Endothelial cell (in vitro differentiated cells): ENCODE data around the gene LDB2. TPM values are rescaled to one million over a fixed set of nuclear protein-coding genes. Genes with fewer than 3 reads are reported as not detected.

Experiments
- DNase-seq: peaks from one replicate; pipeline ENCODE4 v3.0.0; 2021; ENCODE audit warnings: low spot score
- H3K27ac Mint-ChIP-seq: one replicate; pipeline ENCODE4 v1.8.0; 2021; ENCODE audit warnings: mixed read lengths, inconsistent platforms; ENCODE audit not compliant: unreplicated experiment
- H3K27me3 Mint-ChIP-seq: one replicate; pipeline ENCODE4 v1.8.0; 2021; ENCODE audit warnings: mild to moderate bottlenecking, moderate library complexity, mixed read lengths, inconsistent platforms; ENCODE audit not compliant: unreplicated experiment
- H3K36me3 Mint-ChIP-seq: one replicate; pipeline ENCODE4 v1.8.0; 2021; ENCODE audit warnings: mild to moderate bottlenecking, low read depth, mixed read lengths, inconsistent platforms; ENCODE audit not compliant: unreplicated experiment
- H3K4me1 Mint-ChIP-seq: one replicate; pipeline ENCODE4 v1.8.0; 2021; ENCODE audit warnings: mild to moderate bottlenecking, mixed read lengths, inconsistent platforms; ENCODE audit not compliant: unreplicated experiment
- H3K4me3 Mint-ChIP-seq: one replicate; pipeline ENCODE4 v1.8.0; 2021; ENCODE audit warnings: mild to moderate bottlenecking, mixed read lengths, inconsistent platforms; ENCODE audit not compliant: unreplicated experiment
- H3K9me3 Mint-ChIP-seq: one replicate; pipeline ENCODE4 v1.8.0; 2021; ENCODE audit warnings: mixed read lengths, inconsistent platforms; ENCODE audit not compliant: unreplicated experiment
- total RNA-seq: library from RNA; stranded (reverse); fragmentation: NEBNext Ultra II Directional; extraction: Animal tissue kit (Norgen Biotek cat#: 25700); gene quantifications from one replicate; pipeline ENCODE4 v1.2.1, GENCODE V29; 2021; ENCODE audit not compliant: unreplicated experiment
- TF ChIP-seq, protein P1 (sequence below): fragments of 200-600 bp; sonication (generic); IDR thresholded peaks from one replicate; pipeline ENCODE4 v1.5.0; 2021; ENCODE audit warnings: antibody characterized with exemption; ENCODE audit not compliant: unreplicated experiment

Gene LDB2
- total RNA-seq, 1 donor from 2014 or later: 268 TPM

DNA sequence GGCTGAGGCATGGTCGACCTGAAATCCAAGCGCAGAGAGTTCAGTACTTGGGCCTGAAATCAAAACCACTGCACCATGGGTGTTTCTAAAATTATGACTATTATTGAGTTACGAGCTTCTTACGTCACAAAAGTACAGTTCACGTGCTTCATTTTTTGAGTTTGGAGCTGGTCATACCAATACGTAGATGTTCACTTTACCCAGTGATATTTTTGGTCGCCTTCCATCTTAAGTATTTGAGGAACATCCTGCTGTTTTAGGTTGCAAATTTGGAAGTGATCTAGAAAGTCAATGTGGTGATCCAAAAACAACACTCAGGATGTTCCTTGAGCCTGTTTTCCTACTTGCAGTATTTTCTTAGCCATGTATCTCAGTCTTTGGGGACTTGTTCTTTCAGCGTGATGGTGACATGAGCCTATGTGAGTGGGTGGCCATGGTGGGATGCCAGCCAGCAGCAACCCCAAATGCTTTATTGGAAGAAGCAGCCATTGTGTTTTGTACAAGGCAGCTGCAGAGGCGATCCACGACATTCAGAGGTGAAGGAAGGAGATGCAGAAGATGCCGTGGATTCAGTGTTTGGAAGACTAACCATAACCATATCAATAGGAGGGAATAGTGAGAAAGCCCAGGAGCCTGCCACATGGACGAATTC, 28.7 kb downstream of the LDB2 start:
- no peak overlapping the region for H3K4me3 Mint-ChIP-seq
- no peak overlapping the region for H3K27ac Mint-ChIP-seq
- DNase-seq: no peak
- H3K9me3 Mint-ChIP-seq: no peaks in the 10 kb centered on the region
- peaks cover 23% of the 10 kb centered on the region for H3K4me1 Mint-ChIP-seq
- H3K36me3 Mint-ChIP-seq: peaks cover 19% of the 10 kb centered on the region
- peaks cover 5% of the 10 kb centered on the region for H3K27me3 Mint-ChIP-seq
- TF ChIP-seq, protein P1, sequence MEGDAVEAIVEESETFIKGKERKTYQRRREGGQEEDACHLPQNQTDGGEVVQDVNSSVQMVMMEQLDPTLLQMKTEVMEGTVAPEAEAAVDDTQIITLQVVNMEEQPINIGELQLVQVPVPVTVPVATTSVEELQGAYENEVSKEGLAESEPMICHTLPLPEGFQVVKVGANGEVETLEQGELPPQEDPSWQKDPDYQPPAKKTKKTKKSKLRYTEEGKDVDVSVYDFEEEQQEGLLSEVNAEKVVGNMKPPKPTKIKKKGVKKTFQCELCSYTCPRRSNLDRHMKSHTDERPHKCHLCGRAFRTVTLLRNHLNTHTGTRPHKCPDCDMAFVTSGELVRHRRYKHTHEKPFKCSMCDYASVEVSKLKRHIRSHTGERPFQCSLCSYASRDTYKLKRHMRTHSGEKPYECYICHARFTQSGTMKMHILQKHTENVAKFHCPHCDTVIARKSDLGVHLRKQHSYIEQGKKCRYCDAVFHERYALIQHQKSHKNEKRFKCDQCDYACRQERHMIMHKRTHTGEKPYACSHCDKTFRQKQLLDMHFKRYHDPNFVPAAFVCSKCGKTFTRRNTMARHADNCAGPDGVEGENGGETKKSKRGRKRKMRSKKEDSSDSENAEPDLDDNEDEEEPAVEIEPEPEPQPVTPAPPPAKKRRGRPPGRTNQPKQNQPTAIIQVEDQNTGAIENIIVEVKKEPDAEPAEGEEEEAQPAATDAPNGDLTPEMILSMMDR: no peak

DNA sequence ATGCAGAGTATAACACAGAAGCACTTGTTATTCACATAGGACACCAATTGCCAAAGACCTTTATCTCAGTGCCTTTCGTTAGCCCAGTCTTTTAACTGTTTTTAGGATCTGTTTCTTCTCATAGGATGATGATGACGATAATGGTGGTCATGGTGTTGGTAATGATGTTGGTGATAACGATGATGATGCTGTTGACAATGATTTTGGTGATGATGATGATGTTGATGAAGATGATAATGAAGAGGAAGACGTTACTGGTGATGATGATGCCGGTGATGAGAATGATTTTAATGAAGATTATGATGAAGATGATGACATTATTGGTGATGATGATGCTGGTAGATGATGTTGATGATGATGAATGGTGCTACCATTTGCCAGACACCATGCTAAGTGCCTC, 29.8 kb downstream of the LDB2 start:
- H3K27me3 Mint-ChIP-seq: peaks cover 5% of the 10 kb centered on the region
- DNase-seq: no peak
- peaks cover 19% of the 10 kb centered on the region for H3K36me3 Mint-ChIP-seq
- TF ChIP-seq, protein P1: no peak
- no peaks in the 10 kb centered on the region for H3K9me3 Mint-ChIP-seq
- no peak overlapping the region for H3K27ac Mint-ChIP-seq
- no peak overlapping the region for H3K4me3 Mint-ChIP-seq
- H3K4me1 Mint-ChIP-seq: peaks cover 28% of the 10 kb centered on the region

DNA sequence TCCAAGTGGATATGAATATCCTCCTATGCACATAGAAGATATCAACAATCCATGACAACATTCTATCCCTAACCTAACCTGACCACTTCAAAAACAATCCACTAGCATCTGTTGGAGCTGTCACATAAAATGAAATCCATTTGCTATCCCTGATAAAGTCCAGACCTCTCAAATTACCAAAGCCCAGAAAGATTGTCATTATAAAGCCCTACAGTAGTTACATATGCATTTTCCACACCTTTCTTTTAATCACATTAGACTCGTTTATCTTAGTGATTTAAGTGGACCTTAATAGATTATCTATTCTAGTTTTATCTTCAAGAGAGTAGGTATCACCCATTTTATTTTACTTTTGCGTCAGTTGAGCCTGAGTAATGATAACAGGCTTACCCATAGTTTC, 30.6 kb downstream of the LDB2 start:
- no peak for DNase-seq
- Mint-ChIP-seq H3K4me3 (no peak overlapping the region), H3K4me1 (peaks cover 33% of the 10 kb centered on the region), H3K27ac (no peak overlapping the region), H3K9me3 (no peaks in the 10 kb centered on the region), H3K36me3 (peaks cover 23% of the 10 kb centered on the region), H3K27me3 (peaks cover 8% of the 10 kb centered on the region)
- TF ChIP-seq, protein P1: no peak

DNA sequence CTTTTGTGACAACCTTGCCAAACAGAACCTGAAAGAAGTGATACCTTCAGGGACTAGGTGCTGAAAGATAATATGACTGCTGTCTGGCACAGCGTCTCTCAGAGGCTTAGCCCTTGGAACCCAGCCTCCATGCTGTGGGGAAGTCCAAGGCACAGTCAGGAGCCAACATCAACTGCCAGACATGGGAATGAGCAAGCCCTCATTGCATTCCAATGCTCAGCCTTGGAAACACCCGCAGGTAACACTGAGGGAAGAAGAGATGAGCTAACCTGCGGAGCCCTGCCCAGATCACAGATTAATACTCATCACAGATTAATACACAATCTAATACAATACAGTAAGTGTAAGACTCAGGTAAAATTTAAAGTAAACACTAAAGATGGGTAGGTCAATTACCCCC, 31.5 kb downstream of the LDB2 start:
- Mint-ChIP-seq H3K27me3 (peaks cover 8% of the 10 kb centered on the region), H3K4me1 (peaks cover 35% of the 10 kb centered on the region), H3K36me3 (peaks cover 24% of the 10 kb centered on the region), H3K4me3 (no peak overlapping the region), H3K27ac (peak overlapping the region; percentile 78), H3K9me3 (no peaks in the 10 kb centered on the region)
- TF ChIP-seq, protein P1: no peak
- no peak for DNase-seq

DNA sequence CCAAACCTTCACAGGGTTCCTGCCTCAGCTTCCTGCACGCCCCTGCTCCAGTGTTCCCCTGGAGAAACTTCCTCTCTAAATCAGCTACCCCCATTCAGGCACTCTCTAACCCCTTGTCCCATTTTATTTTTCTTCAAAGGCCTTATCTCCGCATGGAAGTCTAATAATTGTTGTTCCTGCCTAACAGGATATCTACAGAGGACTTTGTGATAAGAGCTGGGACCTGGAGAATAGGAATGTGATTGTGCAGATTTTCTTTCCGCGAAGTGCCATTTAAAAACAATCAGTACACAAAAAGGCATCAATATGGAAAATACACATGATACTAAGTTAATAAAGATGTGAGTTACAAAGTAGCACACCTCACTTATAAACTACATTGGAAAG, 32.6 kb downstream of the LDB2 start:
- peak overlapping the region; percentile 92 for H3K27ac Mint-ChIP-seq
- peaks cover 34% of the 10 kb centered on the region for H3K36me3 Mint-ChIP-seq
- H3K4me1 Mint-ChIP-seq: peaks cover 45% of the 10 kb centered on the region
- H3K27me3 Mint-ChIP-seq: peaks cover 12% of the 10 kb centered on the region
- peak overlapping the region; percentile 56 for H3K4me3 Mint-ChIP-seq
- TF ChIP-seq, protein P1: no peak
- DNase-seq: no peak
- H3K9me3 Mint-ChIP-seq: no peaks in the 10 kb centered on the region
